GM15510 (cell line): Measurements from ENCODE around the gene ST8SIA1.

Experiments used
- POLR2A ChIP-seq: IDR thresholded peaks from 3 replicates; pipeline ENCODE4 v1.6.1; 2011; ENCODE audit warnings: borderline replicate concordance; ENCODE audit not compliant: insufficient read length; ENCODE audit errors: extremely low read depth

ST8SIA1 gene

DNA sequence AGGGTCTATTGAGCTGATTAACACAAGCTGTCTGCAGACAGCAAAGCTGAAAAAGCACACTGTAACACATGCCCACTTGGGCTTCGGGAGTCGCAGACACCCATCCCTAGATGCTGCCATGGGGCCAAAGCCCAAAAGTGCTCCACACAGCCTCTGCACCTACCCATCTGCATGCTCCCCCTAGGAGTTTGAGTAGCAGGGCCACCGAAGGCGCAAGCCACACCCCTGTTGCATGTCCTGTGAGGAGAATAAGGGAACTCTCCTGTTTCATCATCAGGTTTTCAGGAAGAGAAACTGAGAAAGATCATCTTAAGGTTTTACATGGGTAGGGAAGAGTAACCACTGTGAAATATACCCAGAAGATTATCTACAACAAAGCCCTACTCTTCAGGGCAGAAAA, 5.6 kb upstream of the ST8SIA1 start:
- no peak for TF ChIP-seq POLR2A

- TF ChIP-seq POLR2A, result no peak
Measured at GRCh38 chr12:22339691-22340090, 5.2 kb upstream of the ST8SIA1 start.

GRCh38 chr12:22335794-22336166, 1.3 kb upstream of the ST8SIA1 start:
- TF ChIP-seq POLR2A, result no peak

DNA sequence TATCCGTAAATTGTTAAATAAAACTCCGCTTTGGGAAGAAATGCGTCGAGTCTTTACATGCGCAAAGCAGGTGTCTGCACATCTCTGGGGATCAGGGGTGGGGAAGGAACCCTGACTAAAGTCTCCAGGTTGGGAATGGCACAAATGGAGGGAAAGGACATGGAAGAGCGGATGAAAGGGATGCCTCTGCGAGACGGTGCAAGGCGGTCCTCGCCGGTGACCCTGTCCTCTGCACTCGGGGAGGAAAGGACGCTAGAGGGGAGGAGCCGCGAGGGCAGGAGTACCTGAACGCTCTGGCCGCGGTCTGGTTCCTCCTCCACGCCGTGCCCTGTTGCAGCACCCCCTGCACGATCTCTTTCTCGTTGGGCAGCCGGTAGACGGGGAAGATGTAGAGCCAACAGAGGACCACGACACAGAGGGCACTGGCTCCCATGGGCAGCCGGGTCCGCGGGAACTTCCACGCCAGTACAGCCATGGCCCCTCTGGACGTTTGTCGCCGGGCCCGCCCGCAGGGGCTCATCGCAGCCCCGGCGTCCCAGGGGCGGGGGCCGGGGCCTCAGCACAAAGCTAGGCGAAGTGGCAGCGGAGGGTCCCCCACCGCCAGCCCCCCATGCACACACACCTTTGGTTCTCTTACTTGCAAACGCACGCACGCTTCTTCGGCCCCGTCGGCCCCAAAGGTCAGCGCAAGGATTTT, 646 bp downstream of the ST8SIA1 start:
- no peak for TF ChIP-seq POLR2A

GRCh38 chr12:22333186-22333712, 1.3 kb downstream of the ST8SIA1 start:
- TF ChIP-seq POLR2A, result no peak

GRCh38 chr12:22332202-22332601, 2.3 kb downstream of the ST8SIA1 start:
- TF ChIP-seq POLR2A, result no peak

GRCh38 chr12:22329621-22330020, 4.9 kb downstream of the ST8SIA1 start:
- no peak for TF ChIP-seq POLR2A

- TF ChIP-seq POLR2A, result no peak
Measured at GRCh38 chr12:22325218-22325617, 9.3 kb downstream of the ST8SIA1 start.

DNA sequence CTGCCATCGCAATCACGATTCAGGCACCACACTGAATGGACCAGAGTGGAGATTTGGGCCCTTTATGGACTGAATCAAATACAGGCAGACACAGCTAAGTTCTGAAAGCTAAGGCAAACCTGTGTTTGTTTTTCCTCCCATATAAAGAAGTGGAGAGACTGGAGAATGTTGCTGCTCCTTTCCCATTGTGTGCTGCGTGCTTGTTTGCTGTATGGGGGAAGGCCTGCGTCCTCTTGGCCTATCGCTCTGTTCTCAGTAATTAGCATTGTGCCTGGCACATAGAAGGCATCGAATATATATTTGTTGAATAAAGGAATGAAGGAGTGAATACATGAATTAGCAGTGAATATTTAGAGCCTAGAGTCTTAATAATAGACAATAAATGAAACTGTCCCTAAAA, 12.4 kb downstream of the ST8SIA1 start:
- TF ChIP-seq POLR2A, result no peak

GRCh38 chr12:22321638-22322037, 12.9 kb downstream of the ST8SIA1 start:
- no peak for TF ChIP-seq POLR2A

- no peak for TF ChIP-seq POLR2A
Measured at GRCh38 chr12:22321018-22321605, 13.4 kb downstream of the ST8SIA1 start.

GRCh38 chr12:22318108-22318737, 16.3 kb downstream of the ST8SIA1 start:
- TF ChIP-seq POLR2A, result no peak

DNA sequence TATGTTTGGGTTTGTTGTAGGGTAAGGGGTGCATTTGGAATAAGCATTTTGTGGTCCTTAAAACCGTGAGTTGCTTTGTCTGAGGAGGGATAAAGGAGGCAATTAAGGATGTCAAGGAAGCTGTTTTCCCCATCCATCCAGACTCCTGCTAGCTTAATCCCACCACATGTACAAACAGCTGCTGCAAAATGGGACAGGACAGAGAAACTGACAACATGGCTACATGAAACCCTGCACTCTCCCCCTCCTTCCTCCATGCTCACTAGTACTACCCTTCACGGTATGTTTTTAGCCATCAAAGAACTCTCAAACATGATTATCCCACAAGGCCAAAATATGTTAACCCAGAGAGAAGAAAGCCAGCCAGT, 20.6 kb downstream of the ST8SIA1 start:
- TF ChIP-seq POLR2A, result no peak

DNA sequence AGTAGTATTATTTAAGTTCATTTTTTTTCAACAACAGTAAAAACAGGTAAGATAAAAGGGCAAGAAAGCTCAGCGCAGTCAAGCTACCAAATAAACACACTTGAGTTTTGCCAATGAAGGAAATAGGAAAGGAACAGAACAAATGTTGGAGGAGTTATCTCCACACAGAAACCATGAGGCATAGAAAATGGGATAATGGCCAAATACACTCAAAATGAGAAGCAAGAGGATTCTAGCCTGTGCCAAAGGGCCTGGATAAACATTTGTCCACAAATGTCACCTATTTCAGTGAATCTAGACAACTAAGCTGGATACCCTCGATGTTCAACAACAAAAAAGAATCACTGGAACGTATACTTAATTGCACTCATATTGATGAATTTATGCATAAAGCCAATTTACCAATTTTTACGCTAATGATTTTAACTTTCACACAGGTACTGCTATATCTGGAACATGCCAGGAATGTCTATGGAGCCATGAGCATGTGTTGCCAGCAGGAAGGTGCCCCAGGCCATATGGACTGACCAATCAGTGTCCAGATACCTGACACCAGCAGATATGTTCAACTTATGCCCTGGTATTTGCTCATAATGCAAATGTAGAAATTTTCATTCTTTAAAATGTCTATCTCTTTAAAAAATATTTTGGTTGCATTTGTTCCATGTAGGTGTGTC, 21.1 kb downstream of the ST8SIA1 start:
- TF ChIP-seq POLR2A, result no peak

GRCh38 chr12:22312336-22312735, 22.2 kb downstream of the ST8SIA1 start:
- no peak for TF ChIP-seq POLR2A
